K562 (cell line): ENCODE results near the gene SENP1. TPM values are rescaled to one million over a fixed set of nuclear protein-coding genes. Genes with fewer than 3 reads are reported as not detected.

ENCODE experiments used
- ATAC-seq: fragments of 200-7000 bp; cut with Tn5 transposase; 3 replicates; pipeline ENCODE4 v1.9.1; 2020; ENCODE audit warnings: moderate library complexity
- BruUV-seq: library from RNA; stranded (reverse); fragments of 400-500 nt; replicated peaks from 2 replicates; lab custom pipeline; 2021; lab: Mats Ljungman, UMichigan
- CTCF ChIA-PET: fragments of 300-600 bp; formaldehyde crosslinking; extraction: SDS; loops from one replicate; lab custom pipeline; 2021; ENCODE audit warnings: low intra/inter-chr PET ratio; lab: Yijun Ruan, JAX
- POLR2A ChIA-PET: fragments of 300-600, 350-650 bp; sonication (Branson Sonifier 250); formaldehyde crosslinking; extraction: SDS; loops from one replicate; lab custom pipeline; 2021; ENCODE audit warnings: antibody characterized with exemption, inconsistent platforms; lab: Yijun Ruan, JAX
- DNase-seq, 4 experiments: peaks; one replicate each; pipeline versions ENCODE4 v3.0.0 to v3.0.0-alpha.2; 2011 to 2018; ENCODE audit warnings: low spot score in 3 of 4, mixed read lengths in 3 of 4; ENCODE audit errors: extremely low read depth in 1 of 4
- FAIRE-seq: peaks from 2 replicates; lab custom pipeline; 2011; peaks lifted over from hg19 to GRCh38; lab: Jason Lieb, UNC
- H2AFZ ChIP-seq: 2 replicates; pipeline ENCODE4 v1.6.0; 2011; ENCODE audit warnings: low read depth, low read length, control low read depth, inconsistent platforms
- H3K27ac ChIP-seq: fragments of 200-600 bp; 3 replicates; pipeline ENCODE4 v1.8.0; 2011; ENCODE audit warnings: low read depth, mild to moderate bottlenecking, control low read depth, inconsistent platforms, low read length, moderate library complexity, mixed read lengths; ENCODE audit errors: extremely low read depth
- H3K27me3 ChIP-seq, 2 experiments: fragments of 300-600 bp in 1 of 2; 2 replicates in 1 of 2; 3 replicates in 1 of 2; pipeline versions ENCODE4 v1.6.0 to v1.8.0; 2011; ENCODE audit warnings: inconsistent platforms in 2 of 2, low read length in 2 of 2, mild to moderate bottlenecking in 1 of 2, mixed read lengths in 1 of 2, moderate library complexity in 1 of 2; ENCODE audit not compliant: control insufficient read depth in 2 of 2, insufficient read depth in 2 of 2
- H3K36me3 ChIP-seq: fragments of 300-600 bp; 3 replicates; pipeline ENCODE4 v1.8.0; 2011; ENCODE audit warnings: mild to moderate bottlenecking, low read length, inconsistent platforms; ENCODE audit not compliant: control insufficient read depth, insufficient read depth
- H3K4me1 ChIP-seq, 2 experiments: fragments of 200-600 bp in 1 of 2; replicated peaks in 1 of 2; 2 replicates in 1 of 2; 3 replicates in 1 of 2; pipeline versions ENCODE4 v1.5.1 to v1.8.0; 2011; ENCODE audit warnings: inconsistent platforms in 2 of 2, low read length in 2 of 2, mild to moderate bottlenecking in 1 of 2, mixed read lengths in 1 of 2, moderate library complexity in 1 of 2; ENCODE audit not compliant: control insufficient read depth in 2 of 2, insufficient read depth in 2 of 2
- H3K4me2 ChIP-seq: 2 replicates; pipeline ENCODE4 v1.6.1; 2011; ENCODE audit warnings: low read length, control low read depth, inconsistent platforms, mixed read lengths; ENCODE audit not compliant: insufficient read depth
- H3K4me3 ChIP-seq: fragments of 200-600 bp; sonication (generic), shearing (Covaris generic); 2 replicates; pipeline ENCODE4 v1.5.1; 2016; ENCODE audit warnings: control low read depth, inconsistent platforms
- H3K79me2 ChIP-seq: fragments of 200-600 bp; 3 replicates; pipeline ENCODE4 v1.8.0; 2011; ENCODE audit warnings: low read length, inconsistent platforms; ENCODE audit not compliant: control insufficient read depth, insufficient read depth
- H3K9ac ChIP-seq, 2 experiments: 2 replicates each; pipeline versions ENCODE4 v1.6.0 to v1.6.1; 2011; ENCODE audit warnings: low read depth in 2 of 2, low read length in 2 of 2, control low read depth in 1 of 2, inconsistent platforms in 1 of 2, mild to moderate bottlenecking in 1 of 2, mixed read lengths in 1 of 2; ENCODE audit not compliant: insufficient read depth in 1 of 2
- H3K9me1 ChIP-seq: one replicate; pipeline ENCODE4 v1.6.0; 2011; ENCODE audit warnings: inconsistent platforms, mild to moderate bottlenecking, low read length, moderate library complexity; ENCODE audit not compliant: control insufficient read depth, insufficient read depth
- H3K9me3 ChIP-seq: replicated peaks from 2 replicates; pipeline ENCODE4 v1.5.1; 2011; ENCODE audit warnings: low read depth, low read length, inconsistent platforms; ENCODE audit not compliant: control insufficient read depth, insufficient read depth
- H4K20me1 ChIP-seq: replicated peaks from 2 replicates; pipeline ENCODE4 v1.6.1; 2011; ENCODE audit warnings: low read length, inconsistent platforms, mixed read lengths; ENCODE audit not compliant: control insufficient read depth, insufficient read depth
- AFF4 ChIP-seq: sonication (generic); formaldehyde crosslinking; IDR thresholded peaks from 2 replicates; pipeline ENCODE4 v1.8.0; 2023; ENCODE audit warnings: mild to moderate bottlenecking, missing genetic modification reagents
- CBFA2T3 ChIP-seq: fragments of 450-650 bp; IDR thresholded peaks from 2 replicates; pipeline ENCODE4 v1.6.1; 2017
- FOXK2 ChIP-seq, 2 experiments: fragments of 450-650 bp; IDR thresholded peaks in 1 of 2; conservative IDR thresholded peaks in 1 of 2; 2 replicates each; pipeline ENCODE4 v1.6.1; 2016; ENCODE audit warnings: low read depth in 2 of 2, mild to moderate bottlenecking in 1 of 2
- GATA2 ChIP-seq: sonication (generic); formaldehyde crosslinking; IDR thresholded peaks from 2 replicates; pipeline ENCODE4 v1.4.0; 2020; ENCODE audit warnings: mild to moderate bottlenecking, missing genetic modification reagents
- PBX2 ChIP-seq, 2 experiments: IDR thresholded peaks in 1 of 2; conservative IDR thresholded peaks in 1 of 2; 2 replicates each; pipeline ENCODE4 v1.6.1; 2016; ENCODE audit warnings: low read depth in 2 of 2, mild to moderate bottlenecking in 1 of 2, missing compliant biosample characterization in 1 of 2, missing genetic modification characterization in 1 of 2, moderate library complexity in 1 of 2
- PKNOX1 ChIP-seq: fragments of 450-650 bp; IDR thresholded peaks from 2 replicates; pipeline ENCODE4 v1.6.1; 2016
- SMAD2 ChIP-seq: fragments of 150-350 bp; IDR thresholded peaks from 2 replicates; pipeline ENCODE4 v1.6.1; 2014; ENCODE audit warnings: low read depth, mild to moderate bottlenecking, low read length
- SPI1 ChIP-seq: IDR thresholded peaks from 2 replicates; pipeline ENCODE4 v1.6.1; 2011; ENCODE audit warnings: low read depth, low read length, control low read depth, borderline replicate concordance
- ZC3H11A ChIP-seq: IDR thresholded peaks from 2 replicates; pipeline ENCODE4 v1.6.1; 2012; ENCODE audit warnings: low read depth, low read length, improper control_type of control experiment
- ZNF263 ChIP-seq: sonication (generic); formaldehyde crosslinking; IDR thresholded peaks from 2 replicates; pipeline ENCODE4 v1.8.0; 2022; ENCODE audit warnings: mild to moderate bottlenecking, missing genetic modification reagents, borderline replicate concordance
- ZNF274 ChIP-seq: IDR thresholded peaks from 2 replicates; pipeline ENCODE4 v1.6.1; 2011; ENCODE audit warnings: low read depth, mild to moderate bottlenecking, low read length, moderate library complexity, borderline replicate concordance
- ZNF347 ChIP-seq: fragments of 450-650 bp; formaldehyde crosslinking; IDR thresholded peaks from 2 replicates; pipeline ENCODE4 v1.4.0; 2020; ENCODE audit warnings: low read depth, mild to moderate bottlenecking, moderate library complexity
- WGBS: fragments of 100-300 bp; shearing (Covaris generic); methylation state at CpG from one replicate; pipeline ENCODE4 v1.1.6; 2016; ENCODE audit warnings: low coverage, mixed read lengths; ENCODE audit not compliant: insufficient coverage; ENCODE audit errors: missing lambda C conversion rate; 5-methylcytosine and 5-hydroxymethylcytosine counted together
- in situ Hi-C: fragments of 300-500 bp; cut with MboI; formaldehyde crosslinking; loops from 4 replicates; pipeline ENCODE4 v1.15.0; 2018; ENCODE audit warnings: inconsistent platforms, mixed read lengths
- intact Hi-C: fragments of 100-400 bp; cut with micrococcal nuclease; formaldehyde crosslinking; loops from 2 replicates; pipeline ENCODE4 v1.14.2; 2022
- polyA plus RNA-seq, 8 experiments: library from polyadenylated mRNA; depleted of rRNA in 4 of 8; stranded (reverse) in 5 of 8; unstranded in 3 of 8; fragments of >200 nt; fragmentation: Nextera tagmentation in 2 of 8; fragmentation: Illumina TruSeq in 1 of 8; extraction: Ambion mirVana in 2 of 8; extraction: Trizol in 1 of 8; gene quantifications; 2 replicates each; pipeline versions ENCODE4 v1.2.1 to v1.2.3, GENCODE V29; 2011 to 2014; ENCODE audit warnings: inconsistent platforms in 1 of 8, missing spikeins in 1 of 8
- total RNA-seq, 7 experiments: library from RNA; depleted of rRNA in 6 of 7; stranded (reverse); fragments of >200 nt in 6 of 7; fragmentation: Illumina TruSeq in 2 of 7; extraction: Trizol in 2 of 7; gene quantifications; 2 replicates each; pipeline versions ENCODE4 v1.2.1 to v1.2.3, GENCODE V29; 2011 to 2021; ENCODE audit warnings: low replicate concordance in 1 of 7

The SENP1 gene
- total and polyA plus RNA-seq, 9 of the 15 experiments (the other 6 are each of a cell fraction or from before 2014, with no cell fraction given), result 15.5 to 59.0 (median 36.3) TPM

DNA sequence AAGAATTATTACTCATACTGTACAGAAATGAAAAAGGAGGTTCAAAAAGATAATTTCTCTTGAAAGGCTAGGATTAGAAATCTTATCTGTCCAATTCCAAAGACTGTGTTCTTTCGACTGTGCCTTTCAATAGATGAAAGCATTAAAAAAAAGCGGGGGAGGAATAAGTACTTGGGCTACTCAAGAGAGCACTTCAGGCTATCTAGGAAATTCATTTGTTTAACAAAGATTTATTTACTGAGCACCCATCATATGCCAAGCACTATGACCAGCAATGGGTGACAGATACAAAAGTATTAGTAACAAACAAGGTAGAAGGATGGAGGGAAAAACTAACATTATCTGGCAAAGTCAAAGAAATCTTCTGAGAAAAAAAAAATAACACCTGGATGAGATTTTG is 37.4 kb downstream of the SENP1 start (continued):
- TF ChIP-seq AFF4 (CRISPR knock-in tag) (no peak), ZNF347 (no peak)

DNA sequence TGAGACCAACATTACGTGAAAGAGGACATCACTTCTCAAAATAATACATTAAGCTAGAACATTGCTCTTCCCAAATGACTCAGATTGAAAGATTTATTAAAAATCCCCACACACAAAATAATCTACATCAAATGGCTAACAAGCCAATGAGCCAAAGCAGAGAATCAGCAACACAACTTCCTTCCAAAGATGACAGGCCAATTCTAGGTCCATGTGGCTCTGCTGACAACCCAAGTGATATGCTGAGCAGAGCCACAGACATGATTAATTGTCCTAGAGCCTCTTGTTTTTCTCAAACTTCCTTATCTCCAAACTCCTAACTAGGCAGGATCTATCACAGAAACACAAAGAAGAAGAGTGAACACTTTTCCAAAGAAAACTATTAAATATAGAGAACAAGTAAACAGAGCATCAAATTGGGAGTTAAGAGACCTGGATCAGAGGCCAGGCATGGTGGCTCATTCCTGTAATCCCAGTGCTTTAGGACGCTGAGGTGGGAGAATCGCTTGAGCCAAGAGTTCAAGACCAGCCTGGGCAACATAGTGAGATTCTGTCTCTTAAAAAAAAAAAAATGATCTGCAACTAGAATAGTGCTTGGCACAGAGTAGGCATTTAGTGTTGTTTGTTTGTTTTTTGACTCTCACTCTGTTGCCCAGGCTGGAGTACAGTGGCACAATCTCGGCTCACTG is 38.5 kb downstream of the SENP1 start:
- no peak overlapping the region for H2AFZ ChIP-seq
- H3K9me1 ChIP-seq, result no peaks in the 10 kb centered on the region
- intact Hi-C loops, result no loop called here
- FAIRE-seq (peak; percentile 32), DNase-seq (peak in 2 of 4 experiments; percentile 41 to 54), ATAC-seq (peak; percentile 72)
- H3K4me3 ChIP-seq, result no peak overlapping the region
- H3K9me3 ChIP-seq, result no peaks in the 10 kb centered on the region
- no TSS peak for BruUV-seq
- H3K4me2 ChIP-seq, result no peak overlapping the region
- no peaks in the 10 kb centered on the region for H3K79me2 ChIP-seq
- no peak overlapping the region for H3K9ac ChIP-seq
- H4K20me1 ChIP-seq, result no peaks in the 10 kb centered on the region
- peaks cover 80% of the 10 kb centered on the region for H3K36me3 ChIP-seq
- no peak overlapping the region for H3K27ac ChIP-seq
- peaks cover 5 to 9% of the 10 kb centered on the region in 2 experiments; a peak in 2 of 5 replicates for H3K4me1 ChIP-seq
- ChIA-PET CTCF (no interaction called here), POLR2A (interaction anchor here (0.7 kb wide), 2 partner anchors 17 to 31 kb away, joined by 3 read pairs; no protein-coding TSS in a partner anchor)
- H3K27me3 ChIP-seq, result no peaks in the 10 kb centered on the region
- 84% methylated on average over 3 of the region's 4 CpGs for WGBS
- in situ Hi-C loops, result no loop called here
- TF ChIP-seq PBX2 (CRISPR knock-in tag; IDR thresholded peaks at IDR 0.05; ENCODE audit: low read depth) (peak; percentile 56), PBX2 (tag; conservative IDR thresholded peaks at IDR 0.05; ENCODE audit: low read depth) (peak; percentile 99), FOXK2 (conservative IDR thresholded peaks at IDR 0.05 in 1 of 2, IDR thresholded peaks at IDR 0.05 in 1 of 2; ENCODE audit: low read depth in 2 of 2) (peak in 1 of 2 experiments; percentile 67; a peak in 1 of 4 replicates), ZNF274 (no peak), ZNF263 (CRISPR knock-in tag) (no peak), SMAD2 (no peak), SPI1 (peak; percentile 16; the same call in 1 of the 2 replicates), ZC3H11A (no peak), PKNOX1 (peak; percentile 93), GATA2 (CRISPR knock-in tag) (peak; percentile 26; the same call in 1 of the 2 replicates), CBFA2T3 (peak; percentile 49)
